WTC11 (cell line): ENCODE measurements around the gene APOA4.

Experiments
- ATF1 ChIP-seq: sonication (generic); formaldehyde crosslinking; IDR thresholded peaks from 2 replicates; pipeline ENCODE4 v1.8.1; 2023; ENCODE audit warnings: mild to moderate bottlenecking, moderate library complexity, missing genetic modification reagents
- CREM ChIP-seq: sonication (generic); formaldehyde crosslinking; IDR thresholded peaks from 2 replicates; pipeline ENCODE4 v1.8.1; 2022; ENCODE audit warnings: mild to moderate bottlenecking, missing genetic modification reagents, moderate library complexity
- FOXJ3 ChIP-seq: sonication (generic); formaldehyde crosslinking; IDR thresholded peaks from 2 replicates; pipeline ENCODE4 v1.9.0; 2021; ENCODE audit warnings: missing genetic modification reagents, mild to moderate bottlenecking, borderline replicate concordance
- HMGA2 ChIP-seq: fragments of 250-450 bp; sonication (Bioruptor Pico); IDR thresholded peaks from 2 replicates; pipeline ENCODE4 v1.4.0; 2021; ENCODE audit warnings: mild to moderate bottlenecking, moderate library complexity
- IRF1 ChIP-seq: sonication (generic); formaldehyde crosslinking; IDR thresholded peaks from 2 replicates; pipeline ENCODE4 v1.8.0; 2023; ENCODE audit warnings: missing genetic modification reagents
- JUN ChIP-seq: sonication (generic); formaldehyde crosslinking; IDR thresholded peaks from 2 replicates; pipeline ENCODE4 v1.8.0; 2023; ENCODE audit warnings: mild to moderate bottlenecking, missing genetic modification reagents
- MXD4 ChIP-seq: fragments of 250-450 bp; sonication (Bioruptor Pico); IDR thresholded peaks from 2 replicates; pipeline ENCODE4 v1.8.0; 2021; ENCODE audit warnings: mild to moderate bottlenecking, moderate library complexity, borderline replicate concordance
- SMAD4 ChIP-seq: sonication (generic); formaldehyde crosslinking; IDR thresholded peaks from 2 replicates; pipeline ENCODE4 v1.8.0; 2022; ENCODE audit warnings: mild to moderate bottlenecking, missing genetic modification reagents
- ZNF121 ChIP-seq: sonication (generic); formaldehyde crosslinking; IDR thresholded peaks from 2 replicates; pipeline ENCODE4 v1.8.0; 2023; ENCODE audit warnings: missing genetic modification reagents
- ZNF232 ChIP-seq: sonication (generic); formaldehyde crosslinking; IDR thresholded peaks from 2 replicates; pipeline ENCODE4 v1.8.0; 2022; ENCODE audit warnings: mild to moderate bottlenecking, missing genetic modification reagents
- ZNF317 ChIP-seq: sonication (generic); formaldehyde crosslinking; IDR thresholded peaks from 2 replicates; pipeline ENCODE4 v1.8.1; 2023; ENCODE audit warnings: low read depth, mild to moderate bottlenecking, moderate library complexity, missing genetic modification reagents, borderline replicate concordance
- TF ChIP-seq, protein P1 (sequence below): fragments of 200-600 bp; IDR thresholded peaks from 2 replicates; pipeline ENCODE4 v1.8.0; 2022; ENCODE audit warnings: antibody characterized with exemption
- TF ChIP-seq, protein P2 (sequence below): sonication (generic); formaldehyde crosslinking; IDR thresholded peaks from 2 replicates; pipeline ENCODE4 v1.8.1; 2023; ENCODE audit warnings: mild to moderate bottlenecking, missing genetic modification reagents, moderate library complexity
- TF ChIP-seq, protein P3 (sequence below): sonication (generic); formaldehyde crosslinking; IDR thresholded peaks from 2 replicates; pipeline ENCODE4 v1.8.1; 2023; ENCODE audit warnings: mild to moderate bottlenecking, moderate library complexity, missing genetic modification reagents

GRCh38 chr11:116855413-116855812 lies 32.3 kb upstream of the APOA4 start:
- TF ChIP-seq, protein P1, sequence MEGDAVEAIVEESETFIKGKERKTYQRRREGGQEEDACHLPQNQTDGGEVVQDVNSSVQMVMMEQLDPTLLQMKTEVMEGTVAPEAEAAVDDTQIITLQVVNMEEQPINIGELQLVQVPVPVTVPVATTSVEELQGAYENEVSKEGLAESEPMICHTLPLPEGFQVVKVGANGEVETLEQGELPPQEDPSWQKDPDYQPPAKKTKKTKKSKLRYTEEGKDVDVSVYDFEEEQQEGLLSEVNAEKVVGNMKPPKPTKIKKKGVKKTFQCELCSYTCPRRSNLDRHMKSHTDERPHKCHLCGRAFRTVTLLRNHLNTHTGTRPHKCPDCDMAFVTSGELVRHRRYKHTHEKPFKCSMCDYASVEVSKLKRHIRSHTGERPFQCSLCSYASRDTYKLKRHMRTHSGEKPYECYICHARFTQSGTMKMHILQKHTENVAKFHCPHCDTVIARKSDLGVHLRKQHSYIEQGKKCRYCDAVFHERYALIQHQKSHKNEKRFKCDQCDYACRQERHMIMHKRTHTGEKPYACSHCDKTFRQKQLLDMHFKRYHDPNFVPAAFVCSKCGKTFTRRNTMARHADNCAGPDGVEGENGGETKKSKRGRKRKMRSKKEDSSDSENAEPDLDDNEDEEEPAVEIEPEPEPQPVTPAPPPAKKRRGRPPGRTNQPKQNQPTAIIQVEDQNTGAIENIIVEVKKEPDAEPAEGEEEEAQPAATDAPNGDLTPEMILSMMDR, result no peak
- no peak for TF ChIP-seq IRF1 (CRISPR knock-in tag)
- TF ChIP-seq ZNF317, result no peak
- no peak for TF ChIP-seq ZNF232
- TF ChIP-seq, protein P2, sequence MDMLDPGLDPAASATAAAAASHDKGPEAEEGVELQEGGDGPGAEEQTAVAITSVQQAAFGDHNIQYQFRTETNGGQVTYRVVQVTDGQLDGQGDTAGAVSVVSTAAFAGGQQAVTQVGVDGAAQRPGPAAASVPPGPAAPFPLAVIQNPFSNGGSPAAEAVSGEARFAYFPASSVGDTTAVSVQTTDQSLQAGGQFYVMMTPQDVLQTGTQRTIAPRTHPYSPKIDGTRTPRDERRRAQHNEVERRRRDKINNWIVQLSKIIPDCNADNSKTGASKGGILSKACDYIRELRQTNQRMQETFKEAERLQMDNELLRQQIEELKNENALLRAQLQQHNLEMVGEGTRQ (CRISPR knock-in tag), result no peak
- TF ChIP-seq ZNF121 (CRISPR knock-in tag), result no peak
- no peak for TF ChIP-seq CREM (CRISPR knock-in tag)
- no peak for TF ChIP-seq HMGA2 (CRISPR knock-in tag)
- TF ChIP-seq JUN (CRISPR knock-in tag), result no peak
- no peak for TF ChIP-seq ATF1 (CRISPR knock-in tag)
- TF ChIP-seq, protein P3, sequence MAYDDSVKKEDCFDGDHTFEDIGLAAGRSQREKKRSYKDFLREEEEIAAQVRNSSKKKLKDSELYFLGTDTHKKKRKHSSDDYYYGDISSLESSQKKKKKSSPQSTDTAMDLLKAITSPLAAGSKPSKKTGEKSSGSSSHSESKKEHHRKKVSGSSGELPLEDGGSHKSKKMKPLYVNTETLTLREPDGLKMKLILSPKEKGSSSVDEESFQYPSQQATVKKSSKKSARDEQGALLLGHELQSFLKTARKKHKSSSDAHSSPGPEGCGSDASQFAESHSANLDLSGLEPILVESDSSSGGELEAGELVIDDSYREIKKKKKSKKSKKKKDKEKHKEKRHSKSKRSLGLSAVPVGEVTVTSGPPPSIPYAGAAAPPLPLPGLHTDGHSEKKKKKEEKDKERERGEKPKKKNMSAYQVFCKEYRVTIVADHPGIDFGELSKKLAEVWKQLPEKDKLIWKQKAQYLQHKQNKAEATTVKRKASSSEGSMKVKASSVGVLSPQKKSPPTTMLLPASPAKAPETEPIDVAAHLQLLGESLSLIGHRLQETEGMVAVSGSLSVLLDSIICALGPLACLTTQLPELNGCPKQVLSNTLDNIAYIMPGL, result no peak
- TF ChIP-seq SMAD4 (CRISPR knock-in tag), result no peak
- no peak for TF ChIP-seq MXD4 (CRISPR knock-in tag)
- TF ChIP-seq FOXJ3 (CRISPR knock-in tag), result no peak
